Vein endothelial cell (primary cell): Measurements from ENCODE around the gene SIX1. TPM values are rescaled to one million over a fixed set of nuclear protein-coding genes. Genes with fewer than 3 reads are reported as not detected.

ENCODE experiments used
- total RNA-seq: library from RNA; depleted of rRNA; stranded (reverse); fragments of >200 nt; gene quantifications from 2 replicates; pipeline ENCODE4 v1.2.3, GENCODE V29; 2012

Gene SIX1
- total RNA-seq, result 0.33 and 0.48 TPM in 2 replicates

DNA sequence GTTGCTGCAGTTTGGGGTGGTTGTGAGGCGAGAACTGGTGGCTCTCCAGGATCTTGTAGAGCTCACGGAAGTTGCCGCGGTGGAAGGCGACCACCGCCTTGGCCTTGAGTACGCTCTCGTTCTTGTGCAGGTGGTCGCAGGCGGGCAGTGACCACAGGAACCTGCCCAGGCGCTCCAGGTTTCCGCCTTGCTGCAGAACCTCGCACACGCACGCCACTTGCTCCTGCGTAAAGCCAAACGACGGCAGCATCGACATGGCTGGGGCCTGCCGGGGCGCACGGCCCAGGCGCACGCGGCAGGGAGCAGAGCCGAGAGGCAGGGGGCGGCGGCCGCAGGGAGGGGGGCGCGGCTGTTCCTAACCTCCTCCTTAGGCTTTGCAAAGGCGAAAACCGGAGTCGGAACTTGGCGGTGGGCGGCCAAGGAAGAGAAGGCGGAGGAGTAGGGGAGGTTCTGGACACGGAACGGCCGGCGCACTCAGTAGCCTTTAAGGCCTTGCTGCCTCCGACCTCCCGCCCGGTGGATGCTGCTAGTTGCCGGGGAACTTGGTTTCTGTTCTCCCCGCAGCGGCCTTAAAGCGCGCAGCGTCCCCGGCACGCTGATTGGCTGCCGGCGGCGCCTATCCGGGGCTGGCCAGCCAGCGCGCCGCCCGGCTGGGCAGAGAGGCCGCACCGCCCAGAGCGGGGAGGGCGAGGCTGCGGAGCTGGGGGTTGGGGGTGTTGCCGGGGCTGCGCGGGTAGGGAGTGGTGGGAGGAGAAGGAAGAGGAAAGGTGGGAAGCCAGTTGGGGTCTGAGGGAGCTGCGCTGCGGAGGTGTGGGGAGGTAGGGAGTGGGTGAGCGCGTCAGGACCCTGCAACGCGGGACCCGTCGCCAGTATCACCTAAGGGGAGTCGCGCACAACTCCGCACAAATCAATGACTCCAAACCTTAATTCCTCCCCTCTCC is at the start of gene SIX1:
Gene SIX1, minus strand, starts transcription at position 544 of the 941 bp plus-strand sequence. Its CDS starts 288 bp downstream, at position 256.

Other genes starting within 250 kb of the SIX1 start
- gene C14orf39, start 163.4 kb downstream of the SIX1 start, total RNA-seq, result under 0.01 TPM in 1 of 2 replicates, not detected in the other
- not detected in 2 replicates for gene SIX6, start 140.3 kb downstream of the SIX1 start, total RNA-seq
- 4.5 and 6.9 TPM in 2 replicates for gene SIX4, start 74.9 kb upstream of the SIX1 start, total RNA-seq
- 58.8 and 77.4 TPM in 2 replicates for gene MNAT1, start 85.3 kb upstream of the SIX1 start, total RNA-seq